Fibroblast of the aortic adventitia (primary cell): Measurements from ENCODE around the gene GEMIN2. TPM values are rescaled to one million over a fixed set of nuclear protein-coding genes. Genes with fewer than 3 reads are reported as not detected.
A peak's percentile ranks its signal among the peaks of the same experiment; 100 is the strongest.
"Not testable (repeated sequence)": the region's sequence is repeated elsewhere in the genome, so short reads cannot be mapped to it uniquely, and the experiment has no call there.

Experiments
- DNase-seq: peaks from one replicate; pipeline ENCODE4 v3.0.0-alpha.2; 2010; ENCODE audit warnings: low read depth
- H3K4me3 ChIP-seq: 2 replicates; pipeline ENCODE4 v1.5.1; 2011; ENCODE audit warnings: low read depth, mild to moderate bottlenecking, control low read depth, low read length, moderate library complexity
- total RNA-seq: library from RNA; depleted of rRNA; stranded (reverse); fragments of >200 nt; gene quantifications from 2 replicates; pipeline ENCODE4 v1.2.3, GENCODE V29; 2012; ENCODE audit warnings: low replicate concordance
- TF ChIP-seq, protein P1 (sequence below): IDR thresholded peaks from 2 replicates; pipeline ENCODE4 v1.5.1; 2011; ENCODE audit warnings: mild to moderate bottlenecking, low read length, control low read depth, inconsistent platforms; ENCODE audit not compliant: insufficient read depth

Gene GEMIN2
- total RNA-seq, 1 donor: 21.4 TPM

DNA sequence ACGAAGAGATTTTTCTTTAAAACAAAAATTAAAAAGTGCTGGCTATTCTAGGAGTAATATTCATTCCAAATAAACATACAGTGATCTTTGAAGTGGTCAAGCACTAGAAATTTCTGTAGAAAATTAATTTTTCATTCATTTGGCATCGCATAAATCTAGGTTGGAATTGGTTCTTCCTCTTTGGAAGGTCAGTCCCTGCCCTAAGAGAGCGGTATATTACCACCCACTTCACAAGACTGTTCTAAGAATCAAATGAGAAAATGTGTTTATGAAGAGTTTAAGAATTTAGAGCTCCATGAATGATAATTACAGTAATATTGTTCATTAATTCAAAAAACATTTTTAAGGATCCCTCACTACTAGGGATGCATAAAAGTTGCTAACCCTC is 444 bp upstream of the GEMIN2 start:
- DNase-seq: no peak
- TF ChIP-seq, protein P1, sequence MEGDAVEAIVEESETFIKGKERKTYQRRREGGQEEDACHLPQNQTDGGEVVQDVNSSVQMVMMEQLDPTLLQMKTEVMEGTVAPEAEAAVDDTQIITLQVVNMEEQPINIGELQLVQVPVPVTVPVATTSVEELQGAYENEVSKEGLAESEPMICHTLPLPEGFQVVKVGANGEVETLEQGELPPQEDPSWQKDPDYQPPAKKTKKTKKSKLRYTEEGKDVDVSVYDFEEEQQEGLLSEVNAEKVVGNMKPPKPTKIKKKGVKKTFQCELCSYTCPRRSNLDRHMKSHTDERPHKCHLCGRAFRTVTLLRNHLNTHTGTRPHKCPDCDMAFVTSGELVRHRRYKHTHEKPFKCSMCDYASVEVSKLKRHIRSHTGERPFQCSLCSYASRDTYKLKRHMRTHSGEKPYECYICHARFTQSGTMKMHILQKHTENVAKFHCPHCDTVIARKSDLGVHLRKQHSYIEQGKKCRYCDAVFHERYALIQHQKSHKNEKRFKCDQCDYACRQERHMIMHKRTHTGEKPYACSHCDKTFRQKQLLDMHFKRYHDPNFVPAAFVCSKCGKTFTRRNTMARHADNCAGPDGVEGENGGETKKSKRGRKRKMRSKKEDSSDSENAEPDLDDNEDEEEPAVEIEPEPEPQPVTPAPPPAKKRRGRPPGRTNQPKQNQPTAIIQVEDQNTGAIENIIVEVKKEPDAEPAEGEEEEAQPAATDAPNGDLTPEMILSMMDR: no peak
- peak overlapping the region; percentile 74 for H3K4me3 ChIP-seq

DNA sequence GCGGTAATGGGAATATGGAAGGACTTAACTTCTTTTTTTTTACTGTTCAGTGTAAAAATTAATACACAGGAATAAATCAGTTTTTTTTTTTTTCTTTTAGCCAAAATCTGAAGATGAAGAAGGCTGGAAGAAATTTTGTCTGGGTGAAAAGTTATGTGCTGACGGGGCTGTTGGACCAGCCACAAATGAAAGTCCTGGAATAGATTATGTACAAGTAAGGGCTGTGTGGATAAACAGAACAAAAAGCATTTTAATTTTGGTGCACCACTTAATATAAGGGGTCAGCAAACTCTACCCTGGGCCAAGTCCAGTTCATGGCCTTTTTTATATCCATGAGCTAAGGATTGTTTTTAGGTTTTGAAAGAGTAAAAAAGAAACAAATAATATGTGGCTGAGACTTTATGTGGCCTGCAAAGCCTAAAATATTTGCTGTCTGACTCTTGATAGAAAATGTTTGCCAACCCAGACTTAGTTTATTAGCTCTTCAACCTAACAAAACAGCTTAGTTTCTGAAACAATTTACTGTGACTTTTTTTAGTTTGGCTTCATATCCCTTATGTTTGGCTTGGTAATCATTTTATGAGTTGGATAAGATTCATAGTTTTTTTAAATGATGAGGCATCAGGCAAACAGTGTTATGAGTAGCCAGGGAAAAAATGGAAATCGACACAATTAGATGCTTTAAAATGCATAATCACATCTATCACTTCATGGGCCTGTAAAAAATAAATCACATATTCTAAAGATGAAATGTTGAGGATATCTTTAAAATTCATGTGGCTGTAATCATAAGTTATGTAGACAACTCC is 8.4 kb downstream of the GEMIN2 start:
- DNase-seq: no peak
- TF ChIP-seq, protein P1: no peak
- H3K4me3 ChIP-seq: no peak overlapping the region

DNA sequence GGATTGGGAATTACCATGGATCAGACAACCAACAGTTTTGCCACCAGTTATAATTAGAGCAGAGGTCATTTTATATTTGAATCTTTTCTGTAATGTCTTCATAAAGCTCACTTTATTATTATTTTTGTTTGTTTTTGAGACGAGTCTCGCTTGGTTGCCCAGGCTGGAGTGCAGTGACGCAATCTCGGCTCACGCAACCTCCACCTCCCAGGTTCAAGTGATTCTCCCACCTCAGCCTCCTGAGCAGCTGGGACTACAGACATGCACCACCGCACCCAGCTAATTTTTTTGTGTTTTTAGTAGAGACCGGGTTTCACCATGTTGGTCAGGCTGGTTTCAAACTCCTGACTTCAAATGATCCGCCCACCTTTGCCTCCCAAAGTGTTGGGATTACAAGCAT is 23.7 kb downstream of the GEMIN2 start:
- H3K4me3 ChIP-seq: not testable (repeated sequence)

DNA sequence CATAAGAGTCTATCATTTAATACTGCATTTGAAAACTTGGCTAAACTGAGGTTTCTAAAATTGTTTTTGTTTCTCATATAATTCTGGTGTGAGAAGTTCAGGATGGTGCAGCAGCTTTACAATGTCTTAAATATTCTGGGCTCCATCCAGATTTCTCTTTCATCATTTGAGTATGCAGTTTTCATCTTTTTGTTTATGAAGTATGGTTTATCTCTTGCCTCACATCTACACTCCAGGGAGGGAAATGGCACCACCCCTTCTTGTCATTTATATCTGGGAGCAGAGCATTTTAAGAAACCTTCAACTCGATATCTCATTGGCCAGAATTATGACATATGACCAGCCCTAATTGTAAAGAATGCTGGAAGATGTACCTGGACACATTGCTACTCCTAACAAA is 24.3 kb downstream of the GEMIN2 start:
- DNase-seq: peak; percentile 12
- TF ChIP-seq, protein P1: no peak
- H3K4me3 ChIP-seq: no peak overlapping the region

More for the DNA sequence above, 23.7 kb downstream of the GEMIN2 start:
- DNase-seq: not testable (repeated sequence)

DNA sequence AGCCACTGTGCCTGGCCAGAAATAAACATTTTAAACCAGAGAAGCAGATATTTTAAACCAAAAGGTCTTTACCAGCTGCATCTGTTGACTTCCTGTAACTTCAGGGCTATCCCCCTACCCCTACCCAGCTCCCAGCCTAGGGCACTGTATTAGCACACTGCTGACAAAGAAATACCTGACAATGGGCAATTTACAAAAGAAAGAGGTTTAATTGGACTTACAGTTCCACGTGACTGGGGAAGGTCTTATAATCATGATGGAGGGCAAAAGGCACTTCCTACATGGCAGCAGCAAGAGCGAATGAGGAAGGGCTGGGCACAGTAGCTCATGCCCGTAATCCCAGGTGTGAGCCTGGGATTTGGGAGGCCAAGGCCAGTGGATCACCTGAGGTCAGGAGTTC is 26.0 kb downstream of the GEMIN2 start:
- no peak overlapping the region for H3K4me3 ChIP-seq
- no peak for DNase-seq
- TF ChIP-seq, protein P1: no peak

DNA sequence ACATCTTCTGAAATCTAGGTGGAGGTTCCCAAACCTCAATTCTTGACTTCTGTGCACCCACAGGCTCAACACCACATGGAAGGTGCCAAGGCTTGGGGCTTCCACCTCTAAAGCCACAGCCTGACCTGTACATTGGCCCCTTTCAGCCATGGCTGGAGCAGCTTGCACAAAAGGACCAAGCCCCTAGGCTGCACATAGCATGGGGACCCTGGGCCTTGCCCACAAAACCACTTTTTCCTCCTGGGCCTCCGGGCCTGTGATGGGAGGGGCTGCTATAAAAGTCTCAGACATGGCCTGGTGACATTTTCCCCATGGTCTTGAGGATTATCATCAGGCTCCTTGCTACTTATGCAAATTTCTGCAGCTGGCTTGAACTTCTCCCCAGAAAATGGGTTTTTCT is 27.5 kb downstream of the GEMIN2 start:
- not testable (repeated sequence) for DNase-seq, H3K4me3 ChIP-seq

DNA sequence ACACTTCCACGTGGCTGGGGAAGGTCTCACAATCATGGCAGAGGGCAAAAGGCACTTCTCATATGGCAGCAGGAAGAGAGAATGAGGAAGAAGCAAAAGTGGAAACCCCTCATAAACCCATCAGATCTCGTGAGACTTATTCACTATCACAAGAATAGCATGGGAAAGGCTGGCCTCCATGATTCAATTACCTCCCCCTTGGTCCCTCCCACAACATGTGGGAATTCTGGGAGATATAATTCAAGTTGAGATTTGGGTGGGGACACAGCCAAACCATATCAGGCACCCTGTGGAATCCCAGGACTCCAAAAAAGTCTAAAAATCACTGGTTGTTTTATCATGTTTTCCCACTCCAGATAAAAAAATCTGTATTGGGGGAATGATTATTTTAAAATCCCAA is 29.1 kb downstream of the GEMIN2 start:
- DNase-seq, H3K4me3 ChIP-seq: not testable (repeated sequence)

DNA sequence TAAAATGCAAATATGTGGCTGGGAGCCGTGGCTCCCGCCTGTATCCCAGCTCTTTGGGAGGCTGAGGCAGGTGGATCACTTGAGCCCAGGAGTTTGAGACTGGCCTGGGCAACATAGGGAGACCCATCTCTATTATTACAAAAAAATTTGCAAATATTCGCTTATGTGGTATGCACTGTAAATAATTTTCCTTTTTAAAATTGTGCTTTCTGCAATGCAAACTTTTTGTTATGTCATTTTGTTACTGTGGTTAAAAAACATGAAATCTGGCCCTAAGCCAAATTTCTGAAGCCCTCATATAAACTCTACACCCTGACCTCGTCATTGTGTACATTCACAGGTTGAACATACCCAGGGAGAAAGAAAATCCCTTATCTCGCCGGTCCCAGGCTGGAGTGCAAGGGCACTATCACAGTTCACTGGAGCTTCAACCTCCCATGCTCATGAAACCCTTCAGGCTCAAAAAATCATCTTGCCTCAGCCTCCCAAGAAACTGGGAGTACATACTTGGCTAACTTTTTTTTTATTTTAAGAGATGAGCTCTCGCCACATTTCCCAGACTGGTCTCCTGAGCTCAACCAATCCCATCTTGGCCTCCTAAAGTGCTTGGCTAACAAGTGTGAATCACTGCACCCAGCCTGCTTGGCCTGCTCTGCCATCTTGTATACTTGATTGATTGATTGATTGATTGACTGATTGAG is 31.3 kb downstream of the GEMIN2 start:
- TF ChIP-seq, protein P1: no peak
- no peak for DNase-seq
- no peak overlapping the region for H3K4me3 ChIP-seq
